DND-41 (cell line): ENCODE results near the gene OXNAD1.

Experiments
- ATAC-seq: fragments of 200-7000 bp; cut with Tn5 transposase; 3 replicates; pipeline ENCODE4 v1.9.1; 2021; ENCODE audit warnings: low read depth; ENCODE audit not compliant: insufficient read depth
- DNase-seq: peaks from one replicate; pipeline ENCODE4 v3.0.0-alpha.2; 2020
- H2AFZ ChIP-seq: 2 replicates; pipeline ENCODE4 v1.6.0; 2012; ENCODE audit warnings: low read depth, low read length
- H3K27ac ChIP-seq: 2 replicates; pipeline ENCODE4 v1.5.1; 2012; ENCODE audit warnings: low read length, inconsistent platforms
- H3K27me3 ChIP-seq: fragments of 200-600 bp; sonication (generic); 2 replicates; pipeline ENCODE4 v1.6.0; 2012; ENCODE audit warnings: low read length, mild to moderate bottlenecking, inconsistent platforms; ENCODE audit not compliant: insufficient read depth, poor library complexity
- H3K36me3 ChIP-seq: 2 replicates; pipeline ENCODE4 v1.5.1; 2012; ENCODE audit warnings: low read length, inconsistent platforms; ENCODE audit not compliant: insufficient read depth
- H3K4me1 ChIP-seq: 2 replicates; pipeline ENCODE4 v1.5.1; 2012; ENCODE audit warnings: mild to moderate bottlenecking, low read length; ENCODE audit not compliant: insufficient read depth
- H3K4me2 ChIP-seq: 2 replicates; pipeline ENCODE4 v1.6.0; 2012; ENCODE audit warnings: mild to moderate bottlenecking, moderate library complexity, low read length, inconsistent platforms; ENCODE audit not compliant: insufficient read depth
- H3K4me3 ChIP-seq, 2 experiments: fragments of 200-600 bp in 1 of 2; shearing (Covaris generic) in 1 of 2; 2 replicates each; pipeline ENCODE4 v1.5.1; 2012 to 2016; ENCODE audit warnings: inconsistent platforms in 2 of 2, low read length in 2 of 2, mild to moderate bottlenecking in 2 of 2, low read depth in 1 of 2, moderate library complexity in 1 of 2
- H3K79me2 ChIP-seq: 2 replicates; pipeline ENCODE4 v1.6.0; 2012; ENCODE audit warnings: low read length, inconsistent platforms; ENCODE audit not compliant: insufficient read depth
- H3K9ac ChIP-seq: 2 replicates; pipeline ENCODE4 v1.6.0; 2012; ENCODE audit warnings: low read depth, mild to moderate bottlenecking, inconsistent platforms, low read length, moderate library complexity
- H3K9me3 ChIP-seq: 2 replicates; pipeline ENCODE4 v1.5.1; 2012; ENCODE audit warnings: low read length, moderate library complexity, mild to moderate bottlenecking, inconsistent platforms; ENCODE audit not compliant: insufficient read depth, severe bottlenecking
- H4K20me1 ChIP-seq: 2 replicates; pipeline ENCODE4 v1.6.0; 2012; ENCODE audit warnings: low read length; ENCODE audit not compliant: insufficient read depth
- EZH2 ChIP-seq: IDR thresholded peaks from 3 replicates; pipeline ENCODE4 v1.6.1; 2012; ENCODE audit warnings: borderline replicate concordance, low read depth, mild to moderate bottlenecking, moderate library complexity, low read length, inconsistent platforms; ENCODE audit not compliant: severe bottlenecking
- TF ChIP-seq, protein P1 (sequence below): IDR thresholded peaks from 2 replicates; pipeline ENCODE4 v1.5.1; 2012; ENCODE audit warnings: borderline replicate concordance, low read length, moderate library complexity, mild to moderate bottlenecking; ENCODE audit not compliant: poor library complexity, severe bottlenecking; ENCODE audit errors: extremely low read depth

Gene OXNAD1

GRCh38 chr3:16277471-16277870 lies 12.5 kb downstream of the OXNAD1 start:
- TF ChIP-seq, protein P1, sequence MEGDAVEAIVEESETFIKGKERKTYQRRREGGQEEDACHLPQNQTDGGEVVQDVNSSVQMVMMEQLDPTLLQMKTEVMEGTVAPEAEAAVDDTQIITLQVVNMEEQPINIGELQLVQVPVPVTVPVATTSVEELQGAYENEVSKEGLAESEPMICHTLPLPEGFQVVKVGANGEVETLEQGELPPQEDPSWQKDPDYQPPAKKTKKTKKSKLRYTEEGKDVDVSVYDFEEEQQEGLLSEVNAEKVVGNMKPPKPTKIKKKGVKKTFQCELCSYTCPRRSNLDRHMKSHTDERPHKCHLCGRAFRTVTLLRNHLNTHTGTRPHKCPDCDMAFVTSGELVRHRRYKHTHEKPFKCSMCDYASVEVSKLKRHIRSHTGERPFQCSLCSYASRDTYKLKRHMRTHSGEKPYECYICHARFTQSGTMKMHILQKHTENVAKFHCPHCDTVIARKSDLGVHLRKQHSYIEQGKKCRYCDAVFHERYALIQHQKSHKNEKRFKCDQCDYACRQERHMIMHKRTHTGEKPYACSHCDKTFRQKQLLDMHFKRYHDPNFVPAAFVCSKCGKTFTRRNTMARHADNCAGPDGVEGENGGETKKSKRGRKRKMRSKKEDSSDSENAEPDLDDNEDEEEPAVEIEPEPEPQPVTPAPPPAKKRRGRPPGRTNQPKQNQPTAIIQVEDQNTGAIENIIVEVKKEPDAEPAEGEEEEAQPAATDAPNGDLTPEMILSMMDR: no peak
- TF ChIP-seq EZH2: no peak
- no peak overlapping the region for H3K27ac ChIP-seq

GRCh38 chr3:16279010-16279801 lies 14.2 kb downstream of the OXNAD1 start:
- Histone ChIP-seq H3K4me3 (no peak overlapping the region), H3K79me2 (no peaks in the 10 kb centered on the region), H3K36me3 (peaks cover 72% of the 10 kb centered on the region), H3K4me2 (no peak overlapping the region), H4K20me1 (no peaks in the 10 kb centered on the region), H3K4me1 (no peaks in the 10 kb centered on the region), H2AFZ (no peak overlapping the region), H3K9ac (no peak overlapping the region), H3K9me3 (no peaks in the 10 kb centered on the region), H3K27ac (no peak overlapping the region), H3K27me3 (no peaks in the 10 kb centered on the region)
- TF ChIP-seq, protein P1: no peak
- no peak for TF ChIP-seq EZH2
- no peak for DNase-seq
- no peak for ATAC-seq

More at GRCh38 chr3:16277471-16277870, 12.5 kb downstream of the OXNAD1 start:
- Histone ChIP-seq H4K20me1 (no peaks in the 10 kb centered on the region), H3K4me1 (no peaks in the 10 kb centered on the region), H3K9ac (no peak overlapping the region), H3K9me3 (no peaks in the 10 kb centered on the region), H2AFZ (no peak overlapping the region), H3K4me2 (no peak overlapping the region), H3K79me2 (no peaks in the 10 kb centered on the region), H3K4me3 (no peak overlapping the region), H3K27me3 (no peaks in the 10 kb centered on the region), H3K36me3 (peaks cover 71% of the 10 kb centered on the region)
- ATAC-seq (no peak), DNase-seq (no peak)

DNA sequence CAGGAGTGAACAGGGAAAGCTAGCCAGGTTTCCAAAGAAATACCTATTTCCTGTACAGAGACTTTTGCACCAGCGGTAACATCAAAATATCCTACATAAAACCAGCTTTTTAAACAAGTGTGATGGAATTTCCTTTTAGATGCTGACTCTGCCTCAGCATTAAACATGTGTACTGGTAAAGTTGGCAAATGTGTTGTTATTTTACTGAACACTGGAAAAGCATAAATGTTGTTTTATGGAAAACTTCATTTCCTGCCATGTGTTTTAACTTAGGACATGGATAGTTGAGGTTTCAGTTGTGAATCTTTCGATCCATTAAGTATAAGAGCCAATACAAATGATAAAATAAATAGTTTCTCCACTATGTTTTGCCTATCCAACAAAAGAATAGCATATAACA lies 15.7 kb downstream of the OXNAD1 start:
- Histone ChIP-seq H3K27ac (no peak overlapping the region), H2AFZ (no peak overlapping the region), H3K9me3 (no peaks in the 10 kb centered on the region), H3K4me3 (no peak overlapping the region), H3K4me1 (0 out of 2 replicates have a peak, but pooled peaks cover under 1% of the 10 kb centered on the region), H3K79me2 (no peaks in the 10 kb centered on the region), H4K20me1 (no peaks in the 10 kb centered on the region), H3K36me3 (peaks cover 57% of the 10 kb centered on the region), H3K27me3 (no peaks in the 10 kb centered on the region), H3K4me2 (no peak overlapping the region), H3K9ac (no peak overlapping the region)
- ATAC-seq (no peak), DNase-seq (no peak)
- TF ChIP-seq, protein P1: no peak
- no peak for TF ChIP-seq EZH2
